HuH-7.5 (cell line): ENCODE results near the gene EFCAB10.
"Not testable (repeated sequence)": the region's sequence is repeated elsewhere in the genome, so short reads cannot be mapped to it uniquely, and the experiment has no call there.

Experiments used
- DNase-seq: peaks from one replicate; pipeline ENCODE4 v3.0.0; 2011; ENCODE audit warnings: low spot score

Gene EFCAB10

DNA sequence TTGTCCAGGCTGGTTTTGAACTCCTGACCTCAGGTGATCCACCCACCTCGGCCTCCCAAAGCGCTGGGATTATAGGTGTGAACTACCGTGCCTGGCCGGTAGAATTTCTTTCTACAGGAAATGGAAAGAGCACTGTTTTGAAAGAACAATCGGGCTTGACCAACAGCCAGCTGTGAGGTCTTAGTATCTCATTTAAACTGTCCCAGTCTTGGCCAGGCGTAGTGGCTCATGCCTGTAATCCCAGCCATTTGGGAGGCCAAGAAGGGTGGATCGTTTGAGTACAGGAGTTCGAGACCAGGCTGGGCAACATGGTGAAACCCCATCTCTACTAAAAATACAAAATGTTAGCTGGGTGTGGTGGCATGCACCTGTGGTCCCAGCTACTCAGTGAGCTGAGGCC lies 17.8 kb upstream of the EFCAB10 start:
- DNase-seq = not testable (repeated sequence)

DNA sequence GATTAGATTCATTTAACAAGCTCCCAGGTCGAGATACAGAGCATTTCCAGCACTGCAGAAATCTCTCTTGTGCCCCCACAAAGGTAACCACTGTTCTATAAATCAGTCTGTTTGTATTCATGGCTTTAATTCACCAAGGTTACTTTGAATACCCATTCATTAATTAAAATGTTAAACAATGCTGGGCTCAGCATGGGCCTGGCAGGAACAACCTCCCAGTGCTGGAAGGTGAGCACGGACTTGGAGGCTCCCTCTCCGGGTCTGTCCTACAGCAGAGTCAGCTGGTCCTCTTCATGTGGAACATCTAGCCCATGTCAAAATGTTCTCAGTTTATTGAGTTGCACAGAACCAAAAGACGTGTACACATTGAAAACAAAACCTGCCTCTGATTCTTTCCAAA lies 15.6 kb upstream of the EFCAB10 start:
- DNase-seq = no peak

DNA sequence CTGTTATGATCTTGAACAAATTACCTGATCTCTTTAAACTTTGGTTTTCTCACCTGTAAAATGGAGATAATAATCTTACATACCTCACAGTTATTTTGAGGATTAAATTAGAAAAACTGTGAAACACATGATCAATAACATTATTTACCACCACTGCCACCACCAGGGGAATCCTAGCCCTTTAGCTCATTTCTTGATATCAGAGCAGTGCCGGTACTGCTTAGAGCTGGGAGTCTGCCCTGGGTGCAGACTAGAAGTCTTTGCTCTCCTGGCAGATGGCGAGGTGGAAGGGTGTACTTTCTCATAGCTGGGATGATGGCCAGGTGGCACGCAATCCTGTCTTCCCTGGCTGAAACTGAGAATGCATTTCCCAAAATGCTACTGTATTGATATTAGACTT lies 12.7 kb upstream of the EFCAB10 start:
- DNase-seq = no peak

DNA sequence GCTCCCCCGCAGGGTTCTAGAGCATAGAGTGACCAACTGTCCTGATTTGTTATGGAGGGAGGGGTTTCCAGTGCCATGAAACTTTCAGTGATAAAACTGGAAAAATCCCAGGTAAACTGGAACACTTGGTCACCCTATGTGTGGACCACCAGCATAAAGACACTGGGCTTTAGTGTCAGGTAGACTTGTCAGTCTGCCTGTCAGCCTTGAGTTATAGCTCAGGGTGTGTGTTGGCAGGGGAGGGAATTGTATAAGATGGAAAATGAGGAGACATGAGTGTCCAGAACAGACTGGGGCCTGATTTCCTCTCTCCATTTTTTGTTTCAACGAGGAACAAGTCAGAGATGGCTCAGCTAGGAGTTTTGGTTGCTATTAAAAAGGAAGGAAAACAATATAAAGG lies 10.2 kb upstream of the EFCAB10 start:
- no peak for DNase-seq

DNA sequence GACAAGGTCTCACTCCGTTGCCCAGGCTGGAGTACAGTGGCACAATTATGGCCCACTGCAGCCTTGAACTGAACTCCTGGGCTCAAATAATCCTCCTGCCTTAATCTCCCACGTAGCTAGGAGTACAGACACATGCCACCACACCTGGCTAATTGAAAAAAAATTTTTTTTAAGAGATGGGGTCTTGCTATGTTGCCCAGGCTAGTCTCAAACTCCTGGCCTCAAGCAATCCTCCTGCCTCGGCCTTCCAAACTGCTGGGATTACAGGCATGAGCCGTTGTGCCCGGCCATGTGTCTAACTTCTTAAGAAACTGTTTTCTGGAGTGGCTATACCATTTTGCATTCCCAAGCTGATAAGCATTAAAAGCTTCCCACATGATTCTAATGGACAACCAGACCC lies 9.5 kb upstream of the EFCAB10 start:
- no peak for DNase-seq

DNA sequence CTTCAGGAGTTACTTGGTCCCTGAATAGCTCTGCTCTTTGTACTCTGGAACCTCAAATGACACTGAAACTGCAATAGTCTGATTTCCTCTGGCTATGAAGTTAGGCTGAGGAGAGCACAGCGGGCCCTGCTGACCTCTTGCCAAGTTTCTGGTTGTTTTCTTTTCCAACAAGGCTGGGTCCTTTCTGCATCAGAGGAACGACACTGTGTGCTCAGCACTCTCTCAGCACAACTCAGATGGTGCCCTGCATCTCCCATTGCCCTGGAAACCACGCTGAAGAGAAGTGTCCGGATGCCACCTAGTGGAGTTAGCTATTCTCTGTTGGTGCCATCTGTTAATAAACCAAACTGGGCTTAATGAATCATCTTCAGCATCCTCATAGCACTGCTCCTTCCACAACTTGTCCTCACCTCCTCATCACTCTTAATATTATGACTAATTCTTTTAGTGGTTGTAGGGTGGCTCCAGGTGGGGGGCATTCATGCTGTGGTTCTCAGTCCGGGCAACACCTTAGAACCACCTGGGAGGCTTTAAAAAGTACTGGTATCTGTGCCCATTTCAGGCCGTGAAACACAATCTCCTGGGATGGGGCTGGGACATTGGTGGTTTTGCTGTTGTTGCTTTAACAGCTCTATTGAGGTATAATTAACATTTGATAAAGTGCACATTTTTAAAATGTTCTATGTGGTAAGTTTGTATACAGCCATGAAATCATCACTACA lies 8.2 kb upstream of the EFCAB10 start:
- DNase-seq = peak; percentile 61

DNA sequence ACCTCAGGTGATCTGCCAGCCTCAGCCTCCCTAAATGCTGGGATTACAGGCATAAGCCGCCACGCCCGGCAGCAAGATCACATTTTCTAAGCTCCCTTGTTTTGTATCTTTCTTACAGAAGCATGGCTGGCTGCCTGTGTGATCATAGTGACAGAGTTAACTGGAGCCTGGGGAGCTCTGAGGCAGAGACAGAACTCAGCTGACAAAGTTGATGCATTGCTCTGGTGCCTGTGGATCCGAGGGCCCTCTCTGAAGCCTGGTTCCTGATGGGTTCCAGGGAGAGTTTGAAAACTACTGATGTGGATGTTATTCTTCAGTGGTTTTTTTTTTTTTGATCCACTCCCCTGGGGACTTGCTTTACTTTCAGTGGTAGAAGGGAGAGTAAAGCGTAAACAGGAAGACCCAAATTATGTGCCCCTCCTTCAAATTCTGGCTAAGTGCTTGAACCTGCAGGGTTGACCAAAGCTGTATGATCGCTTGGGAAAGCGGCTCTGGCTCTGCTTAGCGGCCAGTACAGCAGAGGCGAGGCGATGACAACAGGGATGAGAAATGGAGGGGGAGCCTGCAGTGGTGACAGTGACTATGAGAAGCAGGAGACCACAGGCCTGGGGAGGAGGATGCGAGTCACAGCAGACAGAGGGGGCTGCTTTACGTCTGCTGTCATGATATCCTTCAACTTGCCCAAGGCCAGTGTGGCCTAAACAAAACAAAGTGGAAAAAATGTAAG lies 6.8 kb upstream of the EFCAB10 start:
- DNase-seq = no peak

DNA sequence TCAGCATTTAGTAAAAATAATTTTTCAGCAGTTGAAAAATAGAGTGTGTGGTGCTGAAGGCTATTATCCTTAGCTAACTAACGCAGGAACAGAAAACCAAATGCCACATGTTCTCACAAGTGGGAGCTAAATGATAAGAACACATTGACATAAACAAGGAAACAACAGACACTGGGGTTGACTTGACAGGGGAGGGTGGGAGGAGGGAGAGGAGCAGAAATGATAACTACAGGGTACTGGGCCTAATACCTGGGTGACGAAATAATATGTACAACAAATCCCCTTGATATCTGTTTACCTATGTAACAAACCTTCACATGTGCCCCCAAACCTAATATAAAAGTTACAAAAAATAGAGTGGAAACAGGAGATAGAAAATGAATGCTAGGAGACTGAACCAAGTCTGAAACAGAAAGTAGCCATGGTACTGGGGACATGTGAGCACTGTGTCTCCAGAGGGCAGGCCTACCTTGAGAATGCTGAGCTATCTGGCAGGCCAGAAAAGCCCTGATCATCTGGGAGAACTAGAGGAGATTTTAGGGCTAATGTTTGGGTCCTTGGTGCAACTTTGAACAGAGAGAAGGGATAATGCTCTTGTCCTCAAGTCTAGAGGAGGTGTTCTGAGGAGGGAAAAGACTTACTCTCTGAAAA lies 4.7 kb upstream of the EFCAB10 start:
- no peak for DNase-seq

DNA sequence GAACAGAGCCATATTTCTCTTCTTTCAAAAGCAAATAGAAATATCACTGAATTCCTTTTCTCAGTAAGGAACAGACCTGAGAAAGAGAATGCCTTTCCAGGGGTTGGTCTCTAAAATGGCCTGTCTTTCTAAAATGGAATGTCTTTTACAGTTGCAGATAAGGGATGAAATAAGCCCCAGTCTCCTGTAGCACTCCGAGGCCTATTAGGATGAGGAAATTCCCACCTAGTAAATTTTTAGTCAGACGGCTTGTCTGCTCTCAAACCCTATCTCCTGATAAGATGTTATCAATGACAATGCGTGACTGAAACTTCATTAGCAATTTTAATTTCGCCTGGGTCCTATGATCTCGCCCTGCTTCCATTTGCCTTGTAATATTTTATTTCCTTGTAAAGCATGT lies 2.9 kb upstream of the EFCAB10 start:
- DNase-seq = no peak

DNA sequence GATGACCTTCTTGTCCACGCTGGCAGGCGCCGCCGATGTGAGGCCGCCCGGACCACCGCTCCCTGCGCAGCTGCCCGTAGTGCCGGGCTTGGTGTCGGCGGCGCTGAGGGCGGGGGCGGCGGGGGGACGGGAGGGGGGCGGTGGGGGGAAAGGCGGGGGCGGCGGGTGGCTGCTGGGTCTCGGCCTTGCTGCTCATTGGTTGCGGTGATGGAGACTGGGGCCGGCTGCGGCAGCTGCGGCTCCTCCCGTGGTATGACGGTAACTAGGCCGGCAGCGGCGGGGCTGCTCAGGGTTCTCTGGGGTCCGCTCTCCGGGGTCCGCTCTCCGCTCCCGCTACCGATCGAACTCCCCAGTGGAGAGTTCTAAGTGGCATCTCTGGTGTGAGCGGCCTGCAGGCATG lies 1.8 kb upstream of the EFCAB10 start:
- DNase-seq = no peak

DNA sequence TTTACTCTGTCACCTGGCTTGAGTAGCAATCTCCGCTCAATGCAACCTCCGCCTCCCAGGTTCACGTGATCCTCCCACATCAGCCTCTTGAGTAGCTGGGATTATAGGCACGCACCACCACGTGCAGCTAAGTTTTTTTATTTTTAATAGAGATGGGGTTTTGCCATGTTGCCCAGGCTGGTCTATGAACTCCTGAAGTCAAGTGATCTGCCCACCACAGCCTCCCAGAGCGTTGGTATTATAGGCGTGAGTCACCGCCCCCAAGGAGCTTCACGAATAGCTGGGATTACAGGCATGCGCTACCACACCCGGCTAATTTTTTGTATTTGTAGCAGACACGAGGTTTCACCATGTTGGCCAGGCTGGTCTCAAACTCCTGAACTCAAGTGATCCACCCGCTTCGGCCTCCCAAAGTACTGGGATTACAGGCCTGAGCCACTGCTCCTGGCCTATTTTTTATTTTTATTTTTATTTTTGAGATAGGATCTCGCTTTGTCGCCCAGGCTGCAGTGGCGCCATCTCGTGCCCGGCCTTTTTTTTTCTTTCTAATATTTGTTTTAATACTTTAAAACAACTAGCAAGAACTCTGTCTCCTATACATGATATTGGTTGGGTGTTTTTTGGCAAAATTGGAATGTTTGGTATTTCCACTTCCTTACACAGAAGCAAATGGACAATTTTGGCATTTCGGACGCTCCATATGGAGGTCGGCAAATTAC lies 1.1 kb downstream of the EFCAB10 start:
- no peak for DNase-seq

DNA sequence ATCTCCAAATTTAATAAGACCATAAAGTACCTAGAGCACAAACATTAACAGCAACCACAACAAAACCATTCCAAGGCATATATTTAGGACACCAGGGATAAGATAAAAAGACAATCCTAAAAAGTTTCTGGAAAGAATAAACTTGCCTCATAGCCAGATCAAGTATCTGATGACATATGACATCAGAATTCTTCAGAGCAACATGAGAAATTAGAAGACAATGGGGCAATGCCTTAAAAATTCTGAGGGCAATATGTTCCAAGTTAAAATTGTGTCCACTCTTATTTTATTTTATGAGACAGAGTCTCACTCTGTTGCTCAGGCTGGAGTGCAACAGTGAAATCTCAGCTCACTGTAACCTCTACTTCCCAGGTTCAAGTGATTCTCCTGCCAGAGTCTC lies 2.8 kb downstream of the EFCAB10 start:
- no peak for DNase-seq

DNA sequence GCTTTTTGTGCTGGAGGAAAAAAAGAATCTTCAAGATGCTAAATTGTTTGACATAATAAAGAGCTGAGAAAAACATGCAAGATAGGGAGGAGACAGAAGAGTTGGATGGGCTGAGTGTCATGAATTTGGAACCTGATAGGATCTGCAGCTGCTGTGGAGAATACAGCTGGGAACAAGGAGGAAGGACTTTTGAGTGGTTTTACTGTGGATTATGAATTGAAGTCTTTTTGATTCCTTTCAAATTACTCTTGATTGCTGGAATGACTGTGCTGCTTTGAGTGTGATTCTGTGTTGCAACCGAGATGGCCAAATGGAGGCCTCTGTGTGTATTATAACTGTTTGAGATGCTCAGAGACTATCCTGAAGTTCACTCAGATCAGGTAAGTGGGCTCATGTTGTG lies 4.0 kb downstream of the EFCAB10 start:
- no peak for DNase-seq

DNA sequence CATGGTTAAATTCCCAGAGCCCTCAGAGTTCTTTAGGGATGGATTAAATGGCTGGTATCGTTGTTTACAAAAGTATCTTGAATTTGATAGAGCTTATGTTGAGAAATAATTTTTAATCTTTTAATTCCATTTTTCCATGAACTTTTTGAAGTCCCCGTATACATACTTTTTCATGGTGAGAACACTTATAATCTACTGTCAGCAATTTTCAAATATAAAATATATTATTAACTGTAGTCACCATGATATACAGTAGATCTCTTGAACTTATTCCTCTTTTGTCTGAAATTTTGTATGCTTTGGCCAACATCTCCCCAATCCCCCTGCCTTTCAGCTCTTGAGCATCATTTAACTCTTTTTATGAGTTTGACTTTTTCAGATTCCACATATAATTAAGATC lies 9.4 kb downstream of the EFCAB10 start:
- DNase-seq = no peak

DNA sequence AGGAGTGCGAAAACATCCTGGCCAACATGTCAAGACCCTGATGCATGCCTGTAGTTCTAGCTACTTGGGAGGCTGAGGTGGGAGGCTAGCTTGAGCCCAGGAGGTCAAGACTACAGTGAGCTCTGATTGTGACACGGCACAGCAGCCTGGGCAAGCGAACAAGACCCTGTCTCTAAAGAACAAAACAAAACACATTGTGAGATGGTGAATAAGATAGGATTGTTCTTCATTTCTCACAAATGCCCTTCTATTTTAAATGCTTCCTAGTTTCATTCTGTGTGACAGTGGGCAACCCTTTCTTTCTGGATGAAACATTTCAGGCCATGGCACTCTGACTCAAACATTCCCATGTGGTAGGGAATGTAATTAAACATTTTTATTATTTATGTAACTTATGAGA lies 13.5 kb downstream of the EFCAB10 start:
- no peak for DNase-seq

DNA sequence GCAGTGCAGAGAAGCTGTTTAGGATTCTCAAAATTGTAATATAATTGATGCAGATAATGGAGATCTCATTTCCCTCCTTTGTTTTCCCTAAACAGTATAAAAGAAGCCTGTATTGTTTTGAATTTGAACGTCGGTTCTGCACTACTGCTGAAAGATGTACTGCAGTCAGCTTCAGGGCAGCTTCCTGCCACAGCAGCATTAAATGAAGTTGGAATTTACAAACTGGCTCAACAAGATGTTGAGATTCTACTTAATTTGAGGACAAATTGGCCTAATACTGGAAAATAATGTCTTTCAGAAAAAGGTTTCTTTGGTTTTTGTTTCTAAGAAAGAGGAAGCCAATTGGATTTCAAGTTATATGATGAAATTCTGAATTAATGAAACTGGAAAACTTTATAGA lies 14.3 kb downstream of the EFCAB10 start:
- DNase-seq = no peak

DNA sequence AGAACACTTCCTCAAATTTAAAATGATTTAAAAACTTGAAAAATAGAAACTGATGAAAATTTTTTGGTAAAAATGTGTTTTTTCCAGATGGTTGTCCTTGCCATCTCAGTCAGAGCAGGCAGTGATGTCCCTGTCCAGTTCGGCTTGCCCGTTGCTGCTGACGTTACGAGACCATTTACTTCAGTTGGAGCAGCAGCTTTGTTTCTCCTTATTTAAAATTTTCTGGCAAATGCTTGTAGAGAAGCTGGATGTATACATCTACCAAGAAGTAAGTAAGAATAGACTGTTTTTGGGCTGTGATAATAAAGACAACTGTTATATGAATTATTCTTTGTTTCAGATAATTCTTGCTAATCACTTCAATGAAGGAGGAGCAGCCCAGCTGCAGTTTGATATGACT lies 16.1 kb downstream of the EFCAB10 start:
- DNase-seq = no peak

DNA sequence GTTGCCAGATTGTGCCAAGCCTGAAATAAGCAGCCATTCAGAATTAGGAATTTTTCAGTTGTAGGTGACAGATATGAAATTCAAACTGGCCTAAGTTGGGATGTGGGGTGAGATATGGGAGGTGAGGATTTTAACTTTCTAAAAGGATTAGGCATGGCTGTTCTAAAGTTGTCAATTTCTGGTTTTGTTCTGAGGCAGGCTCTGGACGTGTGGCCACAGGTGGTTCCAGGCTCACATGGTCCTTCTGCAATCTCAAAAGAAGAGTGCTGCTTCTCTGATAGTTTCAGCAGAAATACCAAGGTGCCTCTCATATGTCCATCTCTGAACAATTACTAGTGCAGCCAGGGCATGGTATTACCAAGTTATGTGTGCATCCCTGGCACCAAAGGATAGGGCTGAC lies 21.4 kb downstream of the EFCAB10 start:
- no peak for DNase-seq

DNA sequence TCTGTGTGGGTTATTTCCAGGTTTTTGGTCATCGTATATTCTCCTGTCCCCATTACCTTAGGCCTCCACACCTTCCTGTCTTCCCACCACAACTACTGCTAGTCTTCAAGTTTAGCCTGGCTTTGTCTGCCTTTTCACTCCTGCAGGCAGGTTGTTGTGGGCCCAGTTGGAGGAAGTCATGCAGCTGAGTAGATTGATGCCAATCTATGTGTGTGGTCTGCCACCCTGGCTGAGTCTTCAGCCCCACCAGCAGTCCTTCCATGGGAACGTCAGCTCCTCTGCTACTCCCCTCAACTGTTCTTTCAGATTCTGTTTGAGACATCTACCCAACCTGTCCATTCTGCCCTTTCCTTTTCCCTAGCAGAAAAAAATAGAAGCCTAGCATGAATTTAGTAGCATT lies 43.0 kb downstream of the EFCAB10 start:
- DNase-seq = no peak

DNA sequence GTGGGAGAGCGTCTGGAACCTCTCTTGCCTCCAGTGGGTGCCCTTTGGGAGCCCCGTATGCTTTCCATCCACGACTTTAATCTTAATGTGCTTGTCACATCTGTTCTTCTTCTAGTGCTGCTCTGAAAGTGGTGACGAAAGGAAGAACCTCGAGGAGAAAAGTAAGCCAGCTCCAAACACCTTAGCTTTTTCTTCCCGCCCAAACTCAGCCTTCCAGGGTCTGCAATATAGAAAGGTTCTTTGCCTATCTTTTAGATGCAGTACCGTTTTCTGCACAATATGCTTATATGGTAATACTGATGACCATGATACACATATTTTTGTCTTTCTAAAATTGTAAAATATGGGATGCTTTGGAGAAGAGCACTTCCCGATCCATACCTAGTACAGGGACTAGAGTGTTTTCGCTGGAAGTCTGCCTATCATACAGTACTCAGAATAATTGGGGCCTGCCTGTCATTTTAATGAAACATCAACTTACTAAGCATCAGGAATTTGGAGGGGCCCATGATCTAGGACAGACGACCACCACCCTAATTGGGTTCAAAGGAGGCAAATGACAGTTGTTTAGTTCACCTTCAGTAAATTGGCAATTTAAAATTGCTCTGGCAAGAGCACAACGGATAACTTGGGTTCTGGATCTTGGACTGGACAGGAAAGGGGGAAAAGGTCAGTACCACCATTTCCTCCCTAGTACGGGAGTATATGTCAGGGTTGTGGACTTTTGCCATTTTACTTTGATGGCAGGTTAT lies 48.4 kb downstream of the EFCAB10 start:
- no peak for DNase-seq

DNA sequence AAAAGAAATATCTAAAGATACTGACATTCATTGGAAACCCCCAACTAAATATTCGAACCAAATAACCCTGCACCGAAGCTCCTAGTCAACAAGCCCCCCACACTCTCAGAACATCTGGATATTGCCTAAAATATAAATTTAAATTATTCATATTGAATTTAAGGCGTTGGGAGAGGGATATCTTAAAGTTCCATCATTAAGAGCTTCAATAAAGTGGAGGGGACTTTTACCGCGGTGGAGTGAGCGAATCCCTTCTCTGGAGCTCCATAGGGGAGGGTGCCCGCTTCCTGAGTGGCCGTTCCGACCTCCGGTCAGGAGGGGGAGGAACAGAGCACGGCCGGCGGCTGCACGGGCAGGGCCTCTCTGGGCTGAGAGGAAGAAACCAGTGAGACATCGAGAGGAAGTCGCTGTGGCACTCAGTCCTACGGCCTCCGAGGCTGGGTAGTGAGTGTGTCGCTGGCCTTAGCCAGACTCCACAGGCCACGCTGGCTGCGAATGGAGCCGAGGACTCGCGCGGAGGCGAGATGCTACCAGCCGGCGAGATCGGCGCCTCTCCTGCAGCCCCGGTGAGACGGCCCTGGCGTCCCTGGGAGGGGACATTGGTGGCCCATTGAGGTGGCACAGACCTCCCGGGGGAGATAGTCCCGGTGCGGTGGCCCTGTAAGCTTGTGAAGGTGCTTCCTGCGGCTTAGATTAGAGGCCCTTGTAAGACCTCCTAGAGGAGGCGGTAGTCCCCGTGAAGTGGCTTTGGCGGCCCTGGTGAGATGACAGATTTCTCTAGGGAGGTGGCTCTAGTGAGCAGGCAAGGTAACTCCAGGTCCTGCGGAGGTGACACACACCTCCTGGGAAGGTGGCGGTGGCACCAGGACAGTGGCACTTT lies 49.3 kb downstream of the EFCAB10 start, which contains the start of gene RINT1:
Gene RINT1, plus strand, starts transcription at position 410 of the 880 bp plus-strand sequence. Its CDS starts 115 bp downstream, at position 525.
- DNase-seq = peak; percentile 75
